KMS-11 (cell line): ENCODE results near the gene MAN2B1.
"Not testable (repeated sequence)": the region's sequence is repeated elsewhere in the genome, so short reads cannot be mapped to it uniquely, and the experiment has no call there.

ENCODE experiments used
- H2AFZ ChIP-seq: fragments of 200-600 bp; sonication (generic); 2 replicates; pipeline ENCODE4 v1.6.1; 2016; ENCODE audit warnings: antibody characterized with exemption, mixed run types, low read depth
- H3K27ac ChIP-seq: fragments of 200-600 bp; sonication (generic); 2 replicates; pipeline ENCODE4 v1.6.1; 2016; ENCODE audit warnings: mild to moderate bottlenecking, mixed run types
- H3K27me3 ChIP-seq: fragments of 200-600 bp; sonication (generic); 2 replicates; pipeline ENCODE4 v1.6.1; 2017; ENCODE audit warnings: mild to moderate bottlenecking, low read depth, mixed run types, moderate library complexity; ENCODE audit not compliant: insufficient read depth
- H3K36me3 ChIP-seq: fragments of 200-600 bp; sonication (generic); 2 replicates; pipeline ENCODE4 v1.6.1; 2017; ENCODE audit warnings: mild to moderate bottlenecking, mixed run types; ENCODE audit not compliant: insufficient read depth
- H3K4me1 ChIP-seq: fragments of 200-600 bp; sonication (generic); 2 replicates; pipeline ENCODE4 v1.6.1; 2016; ENCODE audit warnings: mild to moderate bottlenecking, low read depth, mixed run types; ENCODE audit not compliant: poor library complexity, severe bottlenecking
- H3K4me2 ChIP-seq: fragments of 200-600 bp; sonication (generic); 2 replicates; pipeline ENCODE4 v1.7.0; 2016; ENCODE audit warnings: mild to moderate bottlenecking, mixed run types
- H3K4me3 ChIP-seq: fragments of 200-600 bp; sonication (generic); IDR thresholded peaks from 2 replicates; pipeline ENCODE4 v1.6.1; 2017; ENCODE audit warnings: low read depth, low read length, mixed read lengths; ENCODE audit not compliant: insufficient read depth
- H3K79me2 ChIP-seq: fragments of 200-600 bp; sonication (generic); 2 replicates; pipeline ENCODE4 v1.6.1; 2016; ENCODE audit warnings: low read depth, mixed run types; ENCODE audit not compliant: insufficient read depth
- H3K9ac ChIP-seq: fragments of 200-600 bp; sonication (generic); 2 replicates; pipeline ENCODE4 v1.6.1; 2016; ENCODE audit warnings: mild to moderate bottlenecking, mixed run types
- H4K20me1 ChIP-seq: fragments of 200-600 bp; sonication (generic); 2 replicates; pipeline ENCODE4 v1.6.1; 2016; ENCODE audit warnings: mild to moderate bottlenecking, mixed run types; ENCODE audit not compliant: insufficient read depth
- CTCF ChIP-seq: fragments of 200-600 bp; sonication (generic); conservative IDR thresholded peaks from 2 replicates; pipeline ENCODE4 v1.6.1; 2017; ENCODE audit warnings: low read depth, mild to moderate bottlenecking, antibody characterized with exemption, low read length, moderate library complexity, mixed read lengths

Gene MAN2B1

GRCh38 chr19:12705169-12705568 lies 38.6 kb upstream of the MAN2B1 start:
- Histone ChIP-seq H3K36me3 (no peaks in the 10 kb centered on the region; the same call in 1 of the 2 replicates), H3K27ac (no peak overlapping the region), H3K9ac (no peak overlapping the region), H3K4me3 (no peak overlapping the region), H3K27me3 (no peaks in the 10 kb centered on the region), H2AFZ (no peak overlapping the region), H3K4me2 (no peak overlapping the region), H3K4me1 (no peaks in the 10 kb centered on the region), H4K20me1 (no peaks in the 10 kb centered on the region), H3K79me2 (no peaks in the 10 kb centered on the region)
- TF ChIP-seq CTCF = no peak

- no peak overlapping the region for H3K27ac ChIP-seq
- no peaks in the 10 kb centered on the region for H4K20me1 ChIP-seq
- TF ChIP-seq CTCF = no peak
- no peak overlapping the region for H3K4me2 ChIP-seq
- no peaks in the 10 kb centered on the region for H3K27me3 ChIP-seq
- no peak overlapping the region for H3K9ac ChIP-seq
- H3K4me3 ChIP-seq = no peak overlapping the region
- no peak overlapping the region for H2AFZ ChIP-seq
- no peaks in the 10 kb centered on the region; the same call in 1 of the 2 replicates for H3K36me3 ChIP-seq
- H3K79me2 ChIP-seq = no peaks in the 10 kb centered on the region
- H3K4me1 ChIP-seq = peaks cover 11% of the 10 kb centered on the region
Measured at GRCh38 chr19:12703046-12703445, 36.5 kb upstream of the MAN2B1 start.

- no peak for TF ChIP-seq CTCF
- Histone ChIP-seq H4K20me1 (no peaks in the 10 kb centered on the region), H3K36me3 (no peaks in the 10 kb centered on the region; the same call in 1 of the 2 replicates)
Measured at GRCh38 chr19:12701596-12702282, 35.2 kb upstream of the MAN2B1 start.

GRCh38 chr19:12698138-12698537 lies 31.6 kb upstream of the MAN2B1 start:
- Histone ChIP-seq H3K79me2 (no peaks in the 10 kb centered on the region), H4K20me1 (no peaks in the 10 kb centered on the region), H3K27me3 (no peaks in the 10 kb centered on the region), H3K4me3 (no peak overlapping the region), H3K27ac (no peak overlapping the region), H3K36me3 (no peaks in the 10 kb centered on the region; the same call in 1 of the 2 replicates), H2AFZ (no peak overlapping the region), H3K4me2 (peak overlapping the region; percentile 88; the same call in 1 of the 2 replicates), H3K9ac (no peak overlapping the region), H3K4me1 (peaks cover 33% of the 10 kb centered on the region)
- no peak for TF ChIP-seq CTCF

More at GRCh38 chr19:12701596-12702282, 35.2 kb upstream of the MAN2B1 start:
- Histone ChIP-seq H3K79me2 (no peaks in the 10 kb centered on the region), H3K4me2 (no peak overlapping the region), H3K27ac (no peak overlapping the region), H3K4me3 (no peak overlapping the region), H3K4me1 (peaks cover 21% of the 10 kb centered on the region), H3K27me3 (no peaks in the 10 kb centered on the region), H3K9ac (no peak overlapping the region), H2AFZ (no peak overlapping the region)

- H3K79me2 ChIP-seq, H4K20me1 ChIP-seq, H3K27me3 ChIP-seq, H3K27ac ChIP-seq, H2AFZ ChIP-seq, H3K9ac ChIP-seq, H3K36me3 ChIP-seq, H3K4me3 ChIP-seq: not testable (repeated sequence)
- H3K4me2 ChIP-seq = peak overlapping the region; percentile 88
- H3K4me1 ChIP-seq = peaks cover 33% of the 10 kb centered on the region
Measured at GRCh38 chr19:12697425-12697824, 30.9 kb upstream of the MAN2B1 start.
